ENCODE measurements around the gene RNF150.

The RNF150 gene

GRCh38 chr4:140816806-140817510, 316.3 kb downstream of the RNF150 start (continued):
- no peak for TF ChIP-seq ZBTB7A (tag by site-specific recombination; IDR thresholded peaks at IDR 0.05; ENCODE audit: low read depth)
- TF ChIP-seq ZNF560 (tag by site-specific recombination; IDR thresholded peaks at IDR 0.05; ENCODE audit: borderline replicate concordance) = no peak
- TF ChIP-seq ZSCAN16 (tag by site-specific recombination; IDR thresholded peaks at IDR 0.05) = no peak
- no peak for TF ChIP-seq ZNF521 (tag by site-specific recombination; IDR thresholded peaks at IDR 0.05)

- Histone ChIP-seq H3K4me1 (ENCODE audit: control insufficient read depth, insufficient read depth, low read length) (no peaks in the 10 kb centered on the region), H3K36me3 (ENCODE audit: control insufficient read depth in 2 of 2, insufficient read depth in 1 of 2, low read length in 2 of 2) (no peaks in the 10 kb centered on the region), H3K4me3 (ENCODE audit: low read depth, low read length) (no peak overlapping the region), H3K27ac (ENCODE audit: extremely low read depth, low read depth, low read length) (no peak overlapping the region), H3K9me3 (ENCODE audit: control insufficient read depth, insufficient read depth, low read depth, low read length) (no peaks in the 10 kb centered on the region)
- POLR2A ChIA-PET = no interaction called here
- CTCF ChIA-PET = interaction anchor here (0.6 to 0.9 kb wide), 2 partner anchors 57 to 92 kb away, joined by 3 read pairs; no protein-coding TSS in a partner anchor
- TF ChIP-seq ZNF580 (tag by site-specific recombination; IDR thresholded peaks at IDR 0.05) (no peak), WT1 (tag by site-specific recombination; IDR thresholded peaks at IDR 0.05) (no peak), KLF7 (tag by site-specific recombination; IDR thresholded peaks at IDR 0.05; ENCODE audit: borderline replicate concordance) (no peak), GFI1B (tag by site-specific recombination; IDR thresholded peaks at IDR 0.05) (no peak), ZNF433 (tag by site-specific recombination; IDR thresholded peaks at IDR 0.05; ENCODE audit: low read depth) (no peak), ZNF623 (tag by site-specific recombination; IDR thresholded peaks at IDR 0.05) (no peak), ZEB2 (tag by site-specific recombination; IDR thresholded peaks at IDR 0.05) (no peak), ZNF510 (tag by site-specific recombination; IDR thresholded peaks at IDR 0.05; ENCODE audit: insufficient replicate concordance) (no peak), ZNF2 (tag by site-specific recombination; IDR thresholded peaks at IDR 0.05) (no peak), SP2 (tag by site-specific recombination; IDR thresholded peaks at IDR 0.05) (no peak), SETDB1 (IDR thresholded peaks at IDR 0.05; ENCODE audit: insufficient read length, low read length) (no peak), ZNF114 (tag by site-specific recombination; IDR thresholded peaks at IDR 0.05) (no peak), ZNF394 (tag by site-specific recombination; IDR thresholded peaks at IDR 0.05; ENCODE audit: borderline replicate concordance) (no peak), MZF1 (tag by site-specific recombination; IDR thresholded peaks at IDR 0.05; ENCODE audit: borderline replicate concordance) (no peak), ZNF596 (tag by site-specific recombination; IDR thresholded peaks at IDR 0.05) (no peak), ZNF621 (tag by site-specific recombination; IDR thresholded peaks at IDR 0.05) (no peak), ZBTB49 (tag by site-specific recombination; IDR thresholded peaks at IDR 0.05; ENCODE audit: low read depth) (no peak), INSM2 (tag by site-specific recombination; IDR thresholded peaks at IDR 0.05) (no peak), ZNF488 (tag by site-specific recombination; IDR thresholded peaks at IDR 0.05) (no peak), ZNF146 (tag by site-specific recombination; IDR thresholded peaks at IDR 0.05) (no peak)
These were observed 319.5 kb downstream of the RNF150 start for GRCh38 chr4:140813804-140814203.
